GM15510 (cell line): ENCODE measurements around the gene TBX6.

ENCODE experiments used
- POLR2A ChIP-seq: IDR thresholded peaks from 3 replicates; pipeline ENCODE4 v1.6.1; 2011; ENCODE audit warnings: borderline replicate concordance; ENCODE audit not compliant: insufficient read length; ENCODE audit errors: extremely low read depth

TBX6 gene

GRCh38 chr16:30065943-30066760 is 25.6 kb downstream of the TBX6 start:
- no peak for TF ChIP-seq POLR2A

GRCh38 chr16:30065102-30065942 is 26.4 kb downstream of the TBX6 start, which contains the start of gene ALDOA:
Gene ALDOA, plus strand, starts transcription at chr16:30065760. Its CDS starts 1,138 bp downstream, at chr16:30066898.
- peak; percentile 92 for TF ChIP-seq POLR2A

- no peak for TF ChIP-seq POLR2A
Observed at GRCh38 chr16:30064729-30065101, 27.0 kb downstream of the TBX6 start.

- peak; percentile 67 for TF ChIP-seq POLR2A
Observed at GRCh38 chr16:30063893-30064728, 27.6 kb downstream of the TBX6 start.

GRCh38 chr16:30063278-30063892 is 28.3 kb downstream of the TBX6 start:
- no peak for TF ChIP-seq POLR2A

- no peak for TF ChIP-seq POLR2A
Observed at GRCh38 chr16:30060836-30061554, 30.7 kb downstream of the TBX6 start.

GRCh38 chr16:30060346-30060745 is 31.4 kb downstream of the TBX6 start:
- TF ChIP-seq POLR2A: no peak

- TF ChIP-seq POLR2A: no peak
Observed at GRCh38 chr16:30054959-30055553, 36.7 kb downstream of the TBX6 start.

- TF ChIP-seq POLR2A: no peak
Observed at GRCh38 chr16:30054451-30054850, 37.3 kb downstream of the TBX6 start.

- TF ChIP-seq POLR2A: no peak
Observed at GRCh38 chr16:30053376-30054015, 38.2 kb downstream of the TBX6 start.

- peak; percentile 44 for TF ChIP-seq POLR2A
Observed at GRCh38 chr16:30052671-30053372, 38.9 kb downstream of the TBX6 start.

GRCh38 chr16:30051518-30051917 is 40.2 kb downstream of the TBX6 start:
- TF ChIP-seq POLR2A: no peak
